Thymus (tissue), 11 donors: ENCODE results near the gene NINL. TPM values are rescaled to one million over a fixed set of nuclear protein-coding genes. Genes with fewer than 3 reads are reported as not detected.

Source experiments
- DNase-seq, 9 donors: peaks; one replicate each; pipeline ENCODE4 v3.0.0-alpha.2; 2013; ENCODE audit warnings: low spot score in 9 of 9, low read depth in 6 of 9, missing footprints in 1 of 9
- H3K27ac ChIP-seq, 2 donors: one replicate each; pipeline ENCODE4 v1.5.1; 2013; ENCODE audit warnings: control low read depth in 1 of 2, low read depth in 1 of 2, low read length in 1 of 2, mild to moderate bottlenecking in 1 of 2, moderate library complexity in 1 of 2
- H3K27me3 ChIP-seq, 2 donors: one replicate each; pipeline ENCODE4 v1.5.1; 2013; ENCODE audit warnings: low read length in 1 of 2; ENCODE audit not compliant: control insufficient read depth in 2 of 2, insufficient read depth in 1 of 2
- H3K36me3 ChIP-seq, 2 donors: one replicate each; pipeline ENCODE4 v1.5.1; 2013; ENCODE audit warnings: low read length in 1 of 2, mild to moderate bottlenecking in 1 of 2, moderate library complexity in 1 of 2; ENCODE audit not compliant: control insufficient read depth in 2 of 2, insufficient read depth in 2 of 2
- H3K4me1 ChIP-seq, 2 donors: one replicate each; pipeline ENCODE4 v1.5.1; 2013; ENCODE audit warnings: low read length in 2 of 2; ENCODE audit not compliant: control insufficient read depth in 2 of 2, insufficient read depth in 2 of 2
- H3K4me3 ChIP-seq, 2 donors: one replicate each; pipeline ENCODE4 v1.5.1; 2013; ENCODE audit warnings: low read length in 2 of 2, control low read depth in 1 of 2, mild to moderate bottlenecking in 1 of 2
- H3K9me3 ChIP-seq, 2 donors: one replicate each; pipeline ENCODE4 v1.5.1; 2013; ENCODE audit warnings: low read length in 1 of 2, mild to moderate bottlenecking in 1 of 2; ENCODE audit not compliant: control insufficient read depth in 2 of 2, insufficient read depth in 1 of 2
- WGBS: extraction: QIAGEN DNeasy Blood & Tissue Kit; methylation state at CpG from one replicate; pipeline ENCODE4 v1.1.7; 2013; 5-methylcytosine and 5-hydroxymethylcytosine counted together
- polyA plus RNA-seq: library from polyadenylated mRNA; stranded (reverse); fragments of 200-250 nt; gene quantifications from one replicate; pipeline ENCODE4 v1.2.3, GENCODE V29; 2013
- total RNA-seq: library from RNA; stranded (reverse); fragments of 120-200 nt; gene quantifications from one replicate; pipeline ENCODE4 v1.2.4, GENCODE V29; 2013
- donor health status: healthy.

The NINL gene
- total and polyA plus RNA-seq, 2 donors = 14.1 to 28.5 TPM

GRCh38 chr20:25484224-25484846 is 101.0 kb downstream of the NINL start:
- Histone ChIP-seq H3K4me3 (no peak overlapping the region), H3K27ac (peak overlapping the region in 1 of 2 donors; percentile 75), H3K9me3 (no peaks in the 10 kb centered on the region), H3K4me1 (peaks cover 27 to 52% of the 10 kb centered on the region in 2 donors), H3K36me3 (peaks cover 5 to 40% of the 10 kb centered on the region in 2 donors), H3K27me3 (no peaks in the 10 kb centered on the region)
- WGBS = 93% methylated on average over 9 of the region's 9 CpGs
- no peak for DNase-seq

- WGBS = 69% methylated on average over 14 of the region's 14 CpGs
Measured at GRCh38 chr20:25483431-25484132, 101.7 kb downstream of the NINL start.

DNA sequence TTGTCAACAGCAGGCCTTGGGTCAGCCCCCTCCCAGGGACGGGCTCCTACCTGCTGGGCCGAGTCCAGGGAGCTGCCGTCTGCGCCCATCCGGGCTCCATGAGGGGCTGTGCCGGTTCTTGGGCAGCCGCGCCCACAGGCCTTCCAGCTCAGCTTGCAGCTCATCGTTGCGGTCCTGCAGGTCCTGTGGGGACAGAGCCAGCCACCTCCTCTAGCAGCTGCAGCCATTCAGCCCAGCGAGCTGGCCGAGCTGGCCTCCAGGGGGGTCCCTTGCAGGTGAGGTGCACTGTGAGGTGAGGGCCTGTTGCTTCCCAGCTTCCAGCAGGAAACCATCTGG is 103.4 kb downstream of the NINL start:
- H3K27ac ChIP-seq = no peak overlapping the region
- no peak for DNase-seq
- peaks cover 5 to 40% of the 10 kb centered on the region in 2 donors for H3K36me3 ChIP-seq
- peaks cover 33 to 61% of the 10 kb centered on the region in 2 donors for H3K4me1 ChIP-seq
- H3K27me3 ChIP-seq = no peaks in the 10 kb centered on the region
- H3K4me3 ChIP-seq = no peak overlapping the region
- H3K9me3 ChIP-seq = no peaks in the 10 kb centered on the region
- 98% methylated on average over 12 of the region's 12 CpGs for WGBS

More at GRCh38 chr20:25483431-25484132, 101.7 kb downstream of the NINL start:
- peaks cover 5 to 41% of the 10 kb centered on the region in 2 donors for H3K36me3 ChIP-seq
- peak overlapping the region in 1 of 2 donors; percentile 51 for H3K27ac ChIP-seq
- H3K9me3 ChIP-seq = no peaks in the 10 kb centered on the region
- DNase-seq = no peak
- H3K27me3 ChIP-seq = no peaks in the 10 kb centered on the region
- peaks cover 27 to 55% of the 10 kb centered on the region in 2 donors for H3K4me1 ChIP-seq
- H3K4me3 ChIP-seq = no peak overlapping the region

- Histone ChIP-seq H3K27ac (no peak overlapping the region), H3K36me3 (peaks cover 5 to 43% of the 10 kb centered on the region in 2 donors), H3K9me3 (no peaks in the 10 kb centered on the region), H3K4me3 (no peak overlapping the region), H3K4me1 (peaks cover 33 to 61% of the 10 kb centered on the region in 2 donors), H3K27me3 (no peaks in the 10 kb centered on the region)
- DNase-seq = no peak
- WGBS = 97% methylated on average over 11 of the region's 11 CpGs
Measured at GRCh38 chr20:25481235-25481917, 104.0 kb downstream of the NINL start.

- Histone ChIP-seq H3K4me3 (no peak overlapping the region), H3K27me3 (no peaks in the 10 kb centered on the region), H3K27ac (no peak overlapping the region), H3K9me3 (no peaks in the 10 kb centered on the region), H3K36me3 (peaks cover 5 to 48% of the 10 kb centered on the region in 2 donors), H3K4me1 (peaks cover 36 to 61% of the 10 kb centered on the region in 2 donors)
- DNase-seq = no peak
- WGBS = 95% methylated on average over 9 of the region's 9 CpGs
Measured at GRCh38 chr20:25480797-25481196, 104.5 kb downstream of the NINL start.

- H3K36me3 ChIP-seq = peaks cover 5 to 48% of the 10 kb centered on the region in 2 donors
- H3K27me3 ChIP-seq = no peaks in the 10 kb centered on the region
Measured at GRCh38 chr20:25480156-25480555, 105.2 kb downstream of the NINL start.

GRCh38 chr20:25479638-25480037 is 105.7 kb downstream of the NINL start:
- Histone ChIP-seq H3K4me3 (no peak overlapping the region), H3K27me3 (no peaks in the 10 kb centered on the region), H3K36me3 (peaks cover 5 to 48% of the 10 kb centered on the region in 2 donors), H3K4me1 (peaks cover 26 to 50% of the 10 kb centered on the region in 2 donors), H3K27ac (no peak overlapping the region), H3K9me3 (no peaks in the 10 kb centered on the region)
- DNase-seq = no peak
- 94% methylated on average over 5 of the region's 5 CpGs for WGBS

More at GRCh38 chr20:25480156-25480555, 105.2 kb downstream of the NINL start:
- Histone ChIP-seq H3K4me1 (peaks cover 31 to 55% of the 10 kb centered on the region in 2 donors), H3K4me3 (no peak overlapping the region), H3K27ac (no peak overlapping the region), H3K9me3 (no peaks in the 10 kb centered on the region)
- DNase-seq = no peak
- WGBS = 98% methylated on average over 7 of the region's 7 CpGs

DNA sequence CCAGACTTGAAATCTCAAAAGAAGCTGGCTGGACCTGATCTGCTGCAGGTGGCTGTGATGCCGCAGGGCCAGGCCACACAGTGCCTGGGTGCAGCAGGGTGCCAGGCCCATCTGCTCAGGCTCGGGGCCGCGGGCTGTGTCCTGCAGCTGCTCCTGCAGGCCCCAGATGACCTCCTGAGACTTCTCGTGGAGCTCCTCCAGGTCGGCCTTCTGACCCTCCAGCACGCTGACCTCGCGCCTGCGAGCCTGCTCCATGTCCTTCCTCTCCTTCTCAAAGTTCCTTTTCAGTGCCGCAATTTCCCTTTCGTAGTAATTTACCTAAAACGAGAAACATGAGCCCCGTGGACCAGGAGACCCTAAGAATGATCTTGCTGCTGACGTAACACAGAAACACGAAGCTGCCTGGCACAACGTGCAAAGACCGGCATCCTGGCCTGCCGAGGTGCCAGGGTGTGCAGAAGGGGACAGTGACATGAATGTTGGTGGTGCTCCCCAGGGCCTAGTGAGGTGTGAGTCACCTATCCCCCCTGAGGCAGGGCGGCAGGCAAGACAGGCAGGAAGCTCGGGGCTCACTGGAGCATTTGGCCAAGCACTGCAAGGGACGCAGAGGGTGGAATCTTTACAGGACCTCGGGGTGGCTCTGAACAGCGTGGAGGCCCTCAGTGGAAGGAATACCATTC is 106.3 kb downstream of the NINL start:
- no peak for DNase-seq
- no peak overlapping the region for H3K27ac ChIP-seq
- H3K4me3 ChIP-seq = no peak overlapping the region
- no peaks in the 10 kb centered on the region for H3K27me3 ChIP-seq
- H3K4me1 ChIP-seq = peaks cover 20 to 47% of the 10 kb centered on the region in 2 donors
- WGBS = 93% methylated on average over 24 of the region's 24 CpGs
- H3K36me3 ChIP-seq = peaks cover 5 to 48% of the 10 kb centered on the region in 2 donors
- no peaks in the 10 kb centered on the region for H3K9me3 ChIP-seq
